A673 (cell line): ENCODE data around the gene OS9. TPM values are rescaled to one million over a fixed set of nuclear protein-coding genes. Genes with fewer than 3 reads are reported as not detected.
"Not testable (repeated sequence)": the region's sequence is repeated elsewhere in the genome, so short reads cannot be mapped to it uniquely, and the experiment has no call there.

Experiments
- BruUV-seq: library from RNA; stranded (reverse); fragments of 400-500 nt; replicated peaks from 2 replicates; lab custom pipeline; 2021; lab: Mats Ljungman, UMichigan
- CTCF ChIA-PET: fragments of 300-600 bp; sonication (Branson Sonifier 250); formaldehyde crosslinking; loops from one replicate; lab custom pipeline; 2022; ENCODE audit warnings: antibody characterized with exemption; lab: Charles Lee
- POLR2A ChIA-PET: fragments of 300-600 bp; sonication (Branson Sonifier 250); formaldehyde crosslinking; loops from one replicate; lab custom pipeline; 2022; ENCODE audit warnings: antibody characterized with exemption; ENCODE audit not compliant: low non-redundant PET; lab: Charles Lee
- DNase-seq: peaks from one replicate; pipeline ENCODE4 v3.0.0-alpha.2; 2015; ENCODE audit warnings: low spot score
- H3K27ac ChIP-seq: fragments of 200-600 bp; sonication (generic); 2 replicates; pipeline ENCODE4 v1.5.1; 2016; ENCODE audit warnings: mixed run types, low read depth, mild to moderate bottlenecking, mixed read lengths, antibody characterized with exemption, low read length; ENCODE audit not compliant: poor library complexity, severe bottlenecking
- H3K27me3 ChIP-seq: fragments of 200-600 bp; sonication (generic); replicated peaks from 2 replicates; pipeline ENCODE4 v1.6.1; 2017; ENCODE audit warnings: mixed run types, low read depth, mild to moderate bottlenecking, mixed read lengths, antibody characterized with exemption, low read length; ENCODE audit not compliant: insufficient read depth, poor library complexity
- H3K36me3 ChIP-seq: fragments of 200-600 bp; sonication (generic); 2 replicates; pipeline ENCODE4 v1.6.1; 2016; ENCODE audit warnings: mixed run types, mild to moderate bottlenecking, mixed read lengths, antibody characterized with exemption, low read length; ENCODE audit not compliant: insufficient read depth, poor library complexity, severe bottlenecking
- H3K4me1 ChIP-seq: fragments of 200-600 bp; sonication (generic); 2 replicates; pipeline ENCODE4 v1.6.1; 2017; ENCODE audit warnings: mixed run types, mild to moderate bottlenecking, mixed read lengths, antibody characterized with exemption, low read length; ENCODE audit not compliant: insufficient read depth, poor library complexity, severe bottlenecking
- H3K4me3 ChIP-seq: fragments of 200-600 bp; sonication (generic); 2 replicates; pipeline ENCODE4 v1.5.1; 2016; ENCODE audit warnings: low read depth, mixed run types, mild to moderate bottlenecking, mixed read lengths, low read length; ENCODE audit not compliant: poor library complexity, severe bottlenecking
- H3K9me3 ChIP-seq: fragments of 200-600 bp; sonication (generic); 2 replicates; pipeline ENCODE4 v1.6.1; 2016; ENCODE audit warnings: mixed run types, low read depth, mild to moderate bottlenecking, mixed read lengths, antibody characterized with exemption, low read length; ENCODE audit not compliant: poor library complexity, severe bottlenecking
- CTCF ChIP-seq: fragments of 300-800, 200-600 bp; sonication (generic); conservative IDR thresholded peaks from 2 replicates; pipeline ENCODE4 v1.5.1; 2017; ENCODE audit warnings: low read depth, mild to moderate bottlenecking, antibody characterized with exemption, low read length, moderate library complexity, mixed read lengths
- EZH2 ChIP-seq: fragments of 200-600 bp; sonication (generic); IDR thresholded peaks from 2 replicates; pipeline ENCODE4 v1.6.1; 2017; ENCODE audit warnings: borderline replicate concordance, low read depth, mild to moderate bottlenecking, mixed read lengths, antibody characterized with exemption, low read length; ENCODE audit not compliant: poor library complexity, severe bottlenecking
- intact Hi-C: fragments of 100-400 bp; cut with micrococcal nuclease; formaldehyde crosslinking; loops from one replicate; pipeline ENCODE4 v1.10.0; 2022; ENCODE audit not compliant: unreplicated experiment
- total RNA-seq: library from RNA; stranded (reverse); gene quantifications from 2 replicates; pipeline ENCODE4 v1.2.3, GENCODE V29; 2021

OS9 gene
- total RNA-seq, 1 experiment from 2014 or later = 142 TPM

- ChIA-PET POLR2A (no interaction called here), CTCF (no interaction called here)
- H3K27me3 ChIP-seq = no peaks in the 10 kb centered on the region
- H3K27ac ChIP-seq = no peak overlapping the region
- H3K36me3 ChIP-seq = peaks cover 4% of the 10 kb centered on the region
- intact Hi-C loops = no loop called here
- no peaks in the 10 kb centered on the region for H3K9me3 ChIP-seq
- H3K4me1 ChIP-seq = no peaks in the 10 kb centered on the region
- BruUV-seq = no TSS peak
- no peak for DNase-seq
- no peak overlapping the region for H3K4me3 ChIP-seq
- TF ChIP-seq CTCF (no peak), EZH2 (no peak)
These were observed 19.3 kb downstream of the OS9 start for GRCh38 chr12:57713209-57713608.

DNA sequence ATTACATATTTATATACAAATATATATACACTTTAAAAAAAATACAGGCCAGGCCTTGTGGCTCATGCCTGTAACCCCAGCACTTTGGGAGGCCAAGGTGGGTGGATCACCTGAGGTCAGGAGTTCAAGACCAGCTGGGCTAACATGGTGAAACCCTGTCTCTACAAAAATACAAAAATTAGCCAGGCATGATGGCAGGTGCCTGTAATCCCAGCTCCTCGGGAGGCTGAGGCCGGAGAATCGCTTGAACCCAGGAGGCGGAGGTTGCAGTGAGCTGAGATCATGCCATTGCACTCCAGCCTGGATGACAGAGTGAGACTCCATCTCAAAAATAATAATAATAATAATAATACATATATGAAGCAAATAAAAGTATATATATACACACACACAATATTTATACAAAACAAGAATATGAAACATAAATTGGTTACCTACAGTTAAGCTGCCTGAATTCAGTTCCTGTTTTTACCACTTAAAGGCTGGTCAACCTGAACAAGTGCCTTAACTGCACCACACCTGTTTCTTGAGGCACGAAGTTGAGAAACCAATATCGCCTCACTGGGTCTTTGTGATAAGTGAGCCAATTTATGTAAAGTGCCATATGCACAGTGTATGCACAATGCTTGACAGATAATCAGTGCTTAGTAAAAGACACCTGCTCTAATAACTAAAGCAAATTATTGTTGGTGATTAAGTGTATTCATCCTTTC, 21.3 kb downstream of the OS9 start:
- H3K4me1 ChIP-seq, H3K27ac ChIP-seq, DNase-seq, BruUV-seq, H3K4me3 ChIP-seq, POLR2A ChIA-PET, CTCF ChIA-PET, H3K9me3 ChIP-seq, intact Hi-C loops, H3K27me3 ChIP-seq: not testable (repeated sequence)
- peaks cover 15% of the 10 kb centered on the region for H3K36me3 ChIP-seq

- Histone ChIP-seq H3K4me3 (no peak overlapping the region), H3K27me3 (no peaks in the 10 kb centered on the region), H3K27ac (no peak overlapping the region), H3K36me3 (peaks cover 15% of the 10 kb centered on the region), H3K9me3 (no peaks in the 10 kb centered on the region), H3K4me1 (no peaks in the 10 kb centered on the region)
- TF ChIP-seq EZH2 (no peak), CTCF (no peak)
- ChIA-PET CTCF (no interaction called here), POLR2A (no interaction called here)
- intact Hi-C loops = no loop called here
- DNase-seq = no peak
- no TSS peak for BruUV-seq
These were observed 21.9 kb downstream of the OS9 start for GRCh38 chr12:57715786-57716185.

GRCh38 chr12:57716305-57716704, 22.4 kb downstream of the OS9 start:
- TF ChIP-seq EZH2 (no peak), CTCF (no peak)
- no peak overlapping the region for H3K4me3 ChIP-seq
- H3K9me3 ChIP-seq = no peaks in the 10 kb centered on the region
- ChIA-PET CTCF (no interaction called here), POLR2A (no interaction called here)
- intact Hi-C loops = no loop called here
- H3K27ac ChIP-seq = no peak overlapping the region
- H3K27me3 ChIP-seq = no peaks in the 10 kb centered on the region
- H3K36me3 ChIP-seq = peaks cover 15% of the 10 kb centered on the region
- no peaks in the 10 kb centered on the region for H3K4me1 ChIP-seq
- DNase-seq = no peak
- no TSS peak for BruUV-seq
